Fibroblast of the conjunctiva (primary cell): ENCODE measurements around the gene CAPN1.
A peak's percentile ranks its signal among the peaks of the same experiment; 100 is the strongest.
"Not testable (repeated sequence)": the region's sequence is repeated elsewhere in the genome, so short reads cannot be mapped to it uniquely, and the experiment has no call there.

ENCODE experiments used
- DNase-seq: peaks from one replicate; pipeline ENCODE4 v3.0.0-alpha.2; 2010; ENCODE audit warnings: low read depth

Gene CAPN1

GRCh38 chr11:65181569-65182257 is at the start of gene CAPN1:
TSS of gene CAPN1 (plus strand) at chr11:65181928. CDS start at chr11:65182702, 774 bp downstream.
- peak; percentile 49 for DNase-seq

- no peak for DNase-seq
These were observed 49.3 kb upstream of the CAPN1 start for GRCh38 chr11:65132238-65132987.

GRCh38 chr11:65132988-65133700 is 48.6 kb upstream of the CAPN1 start:
- no peak for DNase-seq

- peak; percentile 28 for DNase-seq
These were observed 48.0 kb upstream of the CAPN1 start for GRCh38 chr11:65133724-65134123.

- DNase-seq = peak; percentile 57
These were observed 47.3 kb upstream of the CAPN1 start, which contains the start of gene SYVN1 for GRCh38 chr11:65134240-65134951. TSS of gene SYVN1 (minus strand) at chr11:65134519. CDS start at chr11:65133601, 918 bp downstream.

GRCh38 chr11:65134952-65135632 is 46.6 kb upstream of the CAPN1 start:
- peak; percentile 92 for DNase-seq

- DNase-seq = no peak
These were observed 46.0 kb upstream of the CAPN1 start for GRCh38 chr11:65135633-65136145.

- no peak for DNase-seq
These were observed 45.1 kb upstream of the CAPN1 start for GRCh38 chr11:65136515-65137096.

GRCh38 chr11:65141896-65142494 is 39.7 kb upstream of the CAPN1 start:
- no peak for DNase-seq

- DNase-seq = no peak
These were observed 34.2 kb upstream of the CAPN1 start for GRCh38 chr11:65147352-65148075.

- DNase-seq = no peak
These were observed 33.1 kb upstream of the CAPN1 start for GRCh38 chr11:65148657-65149056.

- DNase-seq = not testable (repeated sequence)
These were observed 31.6 kb upstream of the CAPN1 start for GRCh38 chr11:65150131-65150508.

- peak; percentile 9 for DNase-seq
These were observed 31.0 kb upstream of the CAPN1 start for GRCh38 chr11:65150509-65151299.

- no peak for DNase-seq
These were observed 30.3 kb upstream of the CAPN1 start for GRCh38 chr11:65151331-65151899.

- DNase-seq = no peak
These were observed 29.6 kb upstream of the CAPN1 start for GRCh38 chr11:65152122-65152521.

GRCh38 chr11:65156256-65156655 is 25.5 kb upstream of the CAPN1 start:
- DNase-seq = no peak

- no peak for DNase-seq
These were observed 24.8 kb upstream of the CAPN1 start for GRCh38 chr11:65156926-65157325.

GRCh38 chr11:65157336-65157735 is 24.4 kb upstream of the CAPN1 start:
- no peak for DNase-seq

GRCh38 chr11:65159012-65159411 is 22.7 kb upstream of the CAPN1 start:
- DNase-seq = no peak
